GM19099 (cell line): ENCODE data around the gene ASCC3.

ENCODE experiments used
- POLR2A ChIP-seq: IDR thresholded peaks from 3 replicates; pipeline ENCODE4 v1.6.1; 2011; ENCODE audit warnings: low read depth; ENCODE audit not compliant: insufficient read length; ENCODE audit errors: extremely low read depth

The ASCC3 gene

DNA sequence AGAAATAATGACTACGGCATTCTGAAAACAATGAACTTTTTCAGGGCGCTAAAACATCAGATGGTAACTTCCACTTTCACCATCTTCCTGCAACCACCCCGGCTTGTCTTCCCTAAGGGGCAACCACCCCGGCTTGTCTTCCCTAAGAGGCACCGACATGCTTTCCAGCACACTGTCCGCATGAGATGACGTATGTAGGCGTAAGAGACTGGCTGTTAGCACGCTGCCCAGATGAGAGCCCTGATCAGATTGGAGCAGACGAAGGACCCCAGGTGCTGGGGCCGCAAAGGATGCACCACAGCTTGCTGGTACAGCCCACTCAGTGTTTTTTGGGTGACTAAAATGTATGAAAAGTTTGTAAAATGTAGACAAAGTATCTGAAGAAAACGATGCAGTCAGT, 29.3 kb downstream of the ASCC3 start:
- TF ChIP-seq POLR2A = no peak

DNA sequence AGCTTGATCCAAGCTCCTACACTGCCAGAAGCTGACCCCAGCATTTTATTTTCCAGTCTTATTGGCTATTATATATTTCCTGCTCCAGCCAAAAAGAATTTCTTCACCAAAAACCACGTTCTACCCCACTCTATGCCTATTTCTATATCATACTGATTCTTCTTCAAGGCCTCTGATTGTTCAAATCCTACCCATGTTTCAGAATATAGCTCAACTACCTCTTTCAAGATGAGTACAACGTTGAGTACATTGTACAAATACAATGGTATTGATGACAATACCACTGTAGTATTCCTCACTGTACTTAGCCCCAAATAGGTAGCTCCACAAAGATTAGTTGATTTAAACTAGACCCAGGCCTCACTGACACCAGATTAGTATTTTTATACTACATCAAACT, 31.0 kb downstream of the ASCC3 start:
- TF ChIP-seq POLR2A = no peak

- no peak for TF ChIP-seq POLR2A
These were observed 34.9 kb downstream of the ASCC3 start for GRCh38 chr6:100846276-100846675.

GRCh38 chr6:100845676-100846075, 35.5 kb downstream of the ASCC3 start:
- TF ChIP-seq POLR2A = no peak

- no peak for TF ChIP-seq POLR2A
These were observed 41.7 kb downstream of the ASCC3 start for GRCh38 chr6:100839419-100839818.

GRCh38 chr6:100838011-100838410, 43.1 kb downstream of the ASCC3 start:
- TF ChIP-seq POLR2A = no peak

DNA sequence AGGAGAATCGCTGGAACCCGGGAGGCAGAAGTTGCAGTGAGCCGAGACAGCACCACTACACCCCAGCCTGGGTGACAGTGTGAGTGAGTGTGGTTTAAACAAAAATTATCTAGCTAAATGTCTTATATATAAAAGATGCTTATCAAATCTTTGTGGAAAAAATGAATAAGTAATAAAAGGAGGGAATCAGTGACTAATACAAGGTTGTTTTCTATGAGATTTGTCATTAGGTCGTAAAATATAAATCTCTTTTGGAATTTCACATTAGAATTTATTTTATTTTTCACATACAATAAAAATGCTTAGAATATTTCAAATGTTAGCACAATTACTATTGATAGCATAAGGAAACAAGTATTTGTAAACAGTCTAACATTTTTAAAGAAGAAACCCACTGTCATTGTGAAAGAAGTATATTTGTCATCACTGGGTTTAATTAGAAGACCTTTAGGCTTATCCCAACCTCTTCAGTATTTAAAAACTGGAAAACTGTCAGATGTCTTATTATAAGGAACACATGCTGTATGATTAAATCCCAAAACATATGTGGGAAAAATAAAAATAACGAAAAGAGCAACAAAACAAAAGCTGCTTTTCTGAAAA, 47.1 kb downstream of the ASCC3 start:
- TF ChIP-seq POLR2A = no peak

- no peak for TF ChIP-seq POLR2A
These were observed 58.1 kb downstream of the ASCC3 start for GRCh38 chr6:100823041-100823440.

- TF ChIP-seq POLR2A = no peak
These were observed 63.1 kb downstream of the ASCC3 start for GRCh38 chr6:100818066-100818465.

DNA sequence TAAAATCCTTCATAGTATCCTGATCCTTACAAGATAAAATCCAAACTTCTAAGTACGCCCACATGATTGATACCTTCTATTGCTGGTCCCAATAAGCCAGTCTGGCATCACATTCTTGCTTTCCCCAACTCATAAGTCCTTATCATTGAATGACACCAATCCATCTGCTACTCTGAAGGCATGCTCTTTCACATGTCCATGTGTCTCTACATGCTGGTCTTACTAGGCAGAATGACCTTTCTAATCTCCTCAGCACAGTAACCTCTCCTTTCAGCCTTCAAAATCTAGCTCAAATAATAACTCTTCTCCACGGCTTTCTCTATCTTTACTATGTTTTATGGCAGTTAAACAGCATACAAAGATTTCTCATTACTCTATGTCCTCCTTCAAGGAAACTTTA, 71.1 kb downstream of the ASCC3 start:
- no peak for TF ChIP-seq POLR2A

DNA sequence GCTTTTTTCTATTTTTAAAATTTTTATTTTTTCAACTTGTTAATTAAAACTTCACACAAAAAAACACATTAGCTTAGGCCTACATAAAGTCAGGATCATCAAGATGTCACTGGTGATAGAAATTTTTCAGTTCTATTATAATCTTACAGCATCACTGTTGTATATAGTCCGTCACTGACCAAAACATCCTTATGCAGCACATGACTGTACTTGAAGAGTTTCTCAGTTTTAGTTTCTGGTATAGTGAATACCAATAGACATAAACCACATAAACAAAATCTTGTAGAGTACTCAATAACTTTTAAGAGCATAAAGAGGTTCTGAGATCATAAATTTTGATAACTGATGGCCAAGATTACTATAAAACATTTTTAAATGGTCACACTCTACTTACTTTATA, 71.8 kb downstream of the ASCC3 start:
- no peak for TF ChIP-seq POLR2A

- TF ChIP-seq POLR2A = no peak
These were observed 72.4 kb downstream of the ASCC3 start for GRCh38 chr6:100808638-100809275.

- no peak for TF ChIP-seq POLR2A
These were observed 74.8 kb downstream of the ASCC3 start for GRCh38 chr6:100806296-100806695.

DNA sequence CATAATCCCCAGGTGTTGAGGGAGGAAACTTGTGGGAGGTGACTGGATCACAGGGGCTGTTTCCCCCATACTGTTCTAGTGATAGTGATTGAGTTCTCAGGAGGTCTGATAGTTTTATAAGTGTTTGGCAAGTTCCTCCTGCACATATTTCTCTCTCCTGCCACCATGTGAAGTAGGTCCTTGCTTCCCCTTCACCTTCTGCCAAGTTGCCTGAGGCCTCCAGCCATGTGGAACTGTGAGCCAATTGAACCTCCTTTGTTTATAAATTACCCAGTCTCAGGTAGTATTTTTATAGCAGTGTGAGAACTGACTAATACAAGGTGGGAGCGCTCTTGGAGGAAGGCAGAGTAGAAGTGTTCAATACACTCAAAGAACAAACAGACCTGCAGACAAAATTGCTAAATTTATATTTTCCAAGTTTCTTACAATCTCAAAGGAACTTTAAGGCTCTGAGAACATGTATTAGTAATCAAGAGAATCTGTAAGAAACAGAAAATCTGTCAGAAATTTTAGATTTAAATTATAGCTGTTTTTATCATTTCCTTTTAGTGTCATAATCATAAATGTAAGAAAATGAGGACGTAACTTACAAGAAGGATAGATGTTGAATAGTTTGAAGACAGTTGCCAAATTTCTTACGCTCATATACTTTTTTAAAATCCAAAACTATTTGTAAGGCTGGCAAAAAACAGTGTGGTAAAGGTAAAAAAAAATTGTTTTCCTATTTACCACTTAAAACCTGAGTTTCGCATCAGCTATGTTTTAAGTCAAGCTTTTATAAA, 77.7 kb downstream of the ASCC3 start:
- no peak for TF ChIP-seq POLR2A

DNA sequence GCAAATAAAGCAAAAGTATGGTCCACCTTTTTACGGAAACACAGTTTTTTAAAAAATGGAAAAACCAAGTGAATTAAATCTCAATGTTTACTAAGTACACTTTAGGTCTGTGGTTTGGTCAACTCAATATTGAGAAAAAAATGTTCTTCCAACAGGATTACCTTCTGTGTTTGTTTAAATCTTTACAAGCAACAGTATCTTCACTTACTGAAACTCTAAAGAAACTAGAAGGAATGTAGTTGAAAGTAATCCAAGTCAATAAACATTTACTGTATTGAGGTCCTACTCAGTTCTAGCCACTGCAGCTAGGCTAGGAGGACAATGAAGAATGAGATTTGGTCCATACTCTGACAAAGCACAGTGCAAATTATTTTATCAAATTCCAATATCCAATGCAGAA, 80.1 kb downstream of the ASCC3 start:
- TF ChIP-seq POLR2A = no peak
